ENCODE measurements around the gene KRTAP4-9.

GRCh38 chr17:41098481-41098880 is 6.7 kb upstream of the KRTAP4-9 start:
- TF ChIP-seq CTCF (conservative IDR thresholded peaks at IDR 0.05; ENCODE audit: low read depth, low read length), result no peak
- no peak for TF ChIP-seq EZH2 (IDR thresholded peaks at IDR 0.05; ENCODE audit: borderline replicate concordance, low read depth, low read length, poor library complexity, severe bottlenecking)

All from A673 (cell line).